ENCODE data around the gene PFKFB3.
"Not testable (repeated sequence)": the region's sequence is repeated elsewhere in the genome, so short reads cannot be mapped to it uniquely, and the experiment has no call there.

Gene PFKFB3

GRCh38 chr10:6202684-6203330 is at the start of gene PFKFB3:
Gene PFKFB3 (plus strand): TSS chr10:6202932. CDS start chr10:6203261, 329 bp downstream.
- peak; percentile 79 to 89 for DNase-seq (ENCODE audit: low read depth in 2 of 2)

- no peak for DNase-seq (ENCODE audit: low read depth in 2 of 2)
Observed at GRCh38 chr10:6153845-6154244, 48.9 kb upstream of the PFKFB3 start.

GRCh38 chr10:6154566-6154965 is 48.2 kb upstream of the PFKFB3 start:
- no peak for DNase-seq (ENCODE audit: low read depth in 2 of 2)

GRCh38 chr10:6158276-6158675 is 44.5 kb upstream of the PFKFB3 start:
- no peak for DNase-seq (ENCODE audit: low read depth in 2 of 2)

- DNase-seq (ENCODE audit: low read depth in 2 of 2): no peak
Observed at GRCh38 chr10:6161921-6162320, 40.8 kb upstream of the PFKFB3 start.

- DNase-seq (ENCODE audit: low read depth in 2 of 2): no peak
Observed at GRCh38 chr10:6162589-6163356, 40.0 kb upstream of the PFKFB3 start.

- DNase-seq (ENCODE audit: low read depth in 2 of 2): peak; percentile 75 to 93
Observed at GRCh38 chr10:6163364-6164270, 39.1 kb upstream of the PFKFB3 start.

- no peak for DNase-seq (ENCODE audit: low read depth in 2 of 2)
Observed at GRCh38 chr10:6164271-6165095, 38.2 kb upstream of the PFKFB3 start.

- DNase-seq (ENCODE audit: low read depth in 2 of 2): no peak
Observed at GRCh38 chr10:6165221-6165725, 37.5 kb upstream of the PFKFB3 start.

GRCh38 chr10:6165933-6166332 is 36.8 kb upstream of the PFKFB3 start:
- DNase-seq (ENCODE audit: low read depth in 2 of 2): not testable (repeated sequence)

- DNase-seq (ENCODE audit: low read depth in 2 of 2): no peak
Observed at GRCh38 chr10:6167456-6167855, 35.3 kb upstream of the PFKFB3 start.

- no peak for DNase-seq (ENCODE audit: low read depth in 2 of 2)
Observed at GRCh38 chr10:6168084-6168483, 34.6 kb upstream of the PFKFB3 start.

- DNase-seq (ENCODE audit: low read depth in 2 of 2): no peak
Observed at GRCh38 chr10:6170638-6171037, 32.1 kb upstream of the PFKFB3 start.

- DNase-seq (ENCODE audit: low read depth in 2 of 2): no peak
Observed at GRCh38 chr10:6171881-6172695, 30.6 kb upstream of the PFKFB3 start.

GRCh38 chr10:6173203-6173602 is 29.5 kb upstream of the PFKFB3 start:
- DNase-seq (ENCODE audit: low read depth in 2 of 2): no peak

- DNase-seq (ENCODE audit: low read depth in 2 of 2): no peak
Observed at GRCh38 chr10:6174201-6174874, 28.4 kb upstream of the PFKFB3 start.

GRCh38 chr10:6175329-6176055 is 27.2 kb upstream of the PFKFB3 start:
- DNase-seq (ENCODE audit: low read depth in 2 of 2): no peak

- no peak for DNase-seq (ENCODE audit: low read depth in 2 of 2)
Observed at GRCh38 chr10:6176691-6177231, 26.0 kb upstream of the PFKFB3 start.

- no peak for DNase-seq (ENCODE audit: low read depth in 2 of 2)
Observed at GRCh38 chr10:6177880-6178281, 24.9 kb upstream of the PFKFB3 start.
